ENCODE data around the gene SELENOF.
A peak's percentile ranks its signal among the peaks of the same experiment; 100 is the strongest.

Gene SELENOF

GRCh38 chr1:86953167-86953566 is 39.2 kb upstream of the SELENOF start:
- Mint-ChIP-seq H3K27ac (peak overlapping the region; percentile 76), H3K36me3 (ENCODE audit: low read depth) (peaks cover 35% of the 10 kb centered on the region), H3K9me3 (peaks cover 23% of the 10 kb centered on the region), H3K27me3 (ENCODE audit: low read depth, poor library complexity) (no peaks in the 10 kb centered on the region), H3K4me1 (peaks cover 21% of the 10 kb centered on the region), H3K4me3 (no peak overlapping the region)
- no peak for TF ChIP-seq CTCF (IDR thresholded peaks at IDR 0.05)
- DNase-seq = no peak

GRCh38 chr1:86951430-86951829 is 37.5 kb upstream of the SELENOF start:
- Mint-ChIP-seq H3K27me3 (ENCODE audit: low read depth, poor library complexity) (no peaks in the 10 kb centered on the region), H3K4me3 (no peak overlapping the region), H3K36me3 (ENCODE audit: low read depth) (peaks cover 28% of the 10 kb centered on the region), H3K27ac (no peak overlapping the region), H3K4me1 (peaks cover 21% of the 10 kb centered on the region), H3K9me3 (peaks cover 18% of the 10 kb centered on the region)
- no peak for DNase-seq
- TF ChIP-seq CTCF (IDR thresholded peaks at IDR 0.05) = no peak

GRCh38 chr1:86950712-86951419 is 36.9 kb upstream of the SELENOF start:
- no peak for TF ChIP-seq CTCF (IDR thresholded peaks at IDR 0.05)
- no peak overlapping the region for H3K4me3 Mint-ChIP-seq

GRCh38 chr1:86948212-86948611 is 34.3 kb upstream of the SELENOF start:
- peaks cover 18% of the 10 kb centered on the region for H3K9me3 Mint-ChIP-seq
- no peak for DNase-seq
- peak overlapping the region; percentile 52 for H3K27ac Mint-ChIP-seq
- H3K36me3 Mint-ChIP-seq (ENCODE audit: low read depth) = peaks cover 27% of the 10 kb centered on the region
- no peaks in the 10 kb centered on the region for H3K27me3 Mint-ChIP-seq (ENCODE audit: low read depth, poor library complexity)
- H3K4me3 Mint-ChIP-seq = no peak overlapping the region
- TF ChIP-seq CTCF (IDR thresholded peaks at IDR 0.05) = no peak
- H3K4me1 Mint-ChIP-seq = peaks cover 11% of the 10 kb centered on the region

More at GRCh38 chr1:86950712-86951419, 36.9 kb upstream of the SELENOF start:
- Mint-ChIP-seq H3K9me3 (peaks cover 18% of the 10 kb centered on the region), H3K27ac (no peak overlapping the region), H3K4me1 (peaks cover 17% of the 10 kb centered on the region), H3K36me3 (ENCODE audit: low read depth) (peaks cover 28% of the 10 kb centered on the region), H3K27me3 (ENCODE audit: low read depth, poor library complexity) (no peaks in the 10 kb centered on the region)
- no peak for DNase-seq

GRCh38 chr1:86942743-86943142 is 28.8 kb upstream of the SELENOF start:
- Mint-ChIP-seq H3K27me3 (ENCODE audit: low read depth, poor library complexity) (no peaks in the 10 kb centered on the region), H3K9me3 (no peaks in the 10 kb centered on the region), H3K36me3 (ENCODE audit: low read depth) (no peaks in the 10 kb centered on the region), H3K4me1 (no peaks in the 10 kb centered on the region), H3K4me3 (no peak overlapping the region), H3K27ac (no peak overlapping the region)
- TF ChIP-seq CTCF (IDR thresholded peaks at IDR 0.05) = no peak
- DNase-seq = no peak

GRCh38 chr1:86942042-86942441 is 28.1 kb upstream of the SELENOF start:
- H3K9me3 Mint-ChIP-seq = no peaks in the 10 kb centered on the region
- H3K4me1 Mint-ChIP-seq = no peaks in the 10 kb centered on the region
- no peaks in the 10 kb centered on the region for H3K36me3 Mint-ChIP-seq (ENCODE audit: low read depth)
- H3K4me3 Mint-ChIP-seq = no peak overlapping the region
- no peak overlapping the region for H3K27ac Mint-ChIP-seq
- TF ChIP-seq CTCF (IDR thresholded peaks at IDR 0.05) = no peak
- H3K27me3 Mint-ChIP-seq (ENCODE audit: low read depth, poor library complexity) = no peaks in the 10 kb centered on the region
- DNase-seq = no peak

Data from nephron progenitor cell (in vitro differentiated cells).